ENCODE data around the gene ATAD3C. TPM values are rescaled to one million over a fixed set of nuclear protein-coding genes. Genes with fewer than 3 reads are reported as not detected.

ATAD3C gene
- total and polyA plus RNA-seq, 8 donors = 0.25 to 5.2 (median 1.1) TPM; not detected in 2

GRCh38 chr1:1433804-1434130 lies 15.7 kb upstream of the ATAD3C start:
- H3K9me3 ChIP-seq = no peaks in the 10 kb centered on the region
- intact Hi-C loops (cut with DNase I; ENCODE audit: low total_unique reads) = no loop called here
- H3K27ac ChIP-seq = peak overlapping the region; percentile 90 to 96 (median 92)
- H3K27me3 ChIP-seq = peaks cover 0 to 33% (median 7%) of the 10 kb centered on the region in 3 donors
- TF ChIP-seq POLR2AphosphoS5 (IDR thresholded peaks at IDR 0.05) (peak in 1 of 3 donors; percentile 41), POLR2A (IDR thresholded peaks at IDR 0.05) (no peak)
- H3K4me3 ChIP-seq = peak overlapping the region; percentile 54 to 64 (median 58)
- DNase-seq = peak; percentile 68 to 83
- H3K4me1 ChIP-seq = peaks cover 93 to 97% (median 95%) of the 10 kb centered on the region in 4 donors
- WGBS, 5 donors = 4 to 34% (median 16%) methylated on average over 5 to 12 of the region's 12 CpGs
- peaks cover 0 to 2% (median under 1%) of the 10 kb centered on the region in 4 donors for H3K36me3 ChIP-seq

- WGBS, 5 donors = 7 to 15% (median 12%) methylated on average over 22 to 32 of the region's 32 CpGs
- Histone ChIP-seq H3K9me3 (no peaks in the 10 kb centered on the region), H3K36me3 (peaks cover 0 to 7% (median 3%) of the 10 kb centered on the region in 4 donors), H3K4me3 (peak overlapping the region; percentile 54 to 64 (median 58)), H3K27ac (peak overlapping the region; percentile 90 to 96 (median 92)), H3K27me3 (peaks cover 0 to 33% (median 7%) of the 10 kb centered on the region in 3 donors), H3K4me1 (peaks cover 93 to 97% (median 95%) of the 10 kb centered on the region in 4 donors)
- TF ChIP-seq POLR2A (IDR thresholded peaks at IDR 0.05) = no peak
- TF ChIP-seq EP300 (IDR thresholded peaks at IDR 0.05) = no peak
- TF ChIP-seq CTCF (IDR thresholded peaks at IDR 0.05) = no peak
- TF ChIP-seq POLR2AphosphoS5 (IDR thresholded peaks at IDR 0.05) = peak in 1 of 3 donors; percentile 29
- intact Hi-C loops (cut with DNase I; ENCODE audit: low total_unique reads) = no loop called here
- DNase-seq = peak; percentile 80 to 83
Measured at GRCh38 chr1:1434131-1434823, 15.2 kb upstream of the ATAD3C start.

- WGBS, 5 donors = 50 to 80% (median 53%) methylated on average over 2 to 4 of the region's 4 CpGs
- H3K4me3 ChIP-seq = peak overlapping the region; percentile 54 to 64 (median 58)
- TF ChIP-seq CTCF (IDR thresholded peaks at IDR 0.05) = no peak
- no peak for TF ChIP-seq EP300 (IDR thresholded peaks at IDR 0.05)
- TF ChIP-seq POLR2A (IDR thresholded peaks at IDR 0.05) = no peak
- no peak for TF ChIP-seq POLR2AphosphoS5 (IDR thresholded peaks at IDR 0.05)
Measured at GRCh38 chr1:1434824-1435105, 14.7 kb upstream of the ATAD3C start.

GRCh38 chr1:1435106-1435903 lies 14.2 kb upstream of the ATAD3C start, which contains the start of gene VWA1:
Gene VWA1 (plus strand): TSS chr1:1435690. CDS start chr1:1435749, 59 bp downstream.
- 8 to 65% (median 12%) methylated on average over 6 to 89 of the region's 89 CpGs for WGBS, 5 donors
- H3K27ac ChIP-seq = peak within 1 kb of the TSS; percentile 90 to 96 (median 92)
- no peak for TF ChIP-seq CTCF (IDR thresholded peaks at IDR 0.05)
- TF ChIP-seq POLR2AphosphoS5 (IDR thresholded peaks at IDR 0.05) = peak in 2 of 3 donors; percentile 58 to 71
- no peak for TF ChIP-seq POLR2A (IDR thresholded peaks at IDR 0.05)
- no peak for TF ChIP-seq EP300 (IDR thresholded peaks at IDR 0.05)
- intact Hi-C loops (cut with DNase I; ENCODE audit: low total_unique reads) = no loop called here
- peaks cover 0 to 11% (median 6%) of the 10 kb centered on the region in 4 donors for H3K36me3 ChIP-seq
- DNase-seq = peak; percentile 80 to 92
- H3K27me3 ChIP-seq = peaks cover 0 to 33% (median 7%) of the 10 kb centered on the region in 3 donors
- peaks cover 83 to 91% (median 87%) of the 10 kb centered on the region in 4 donors for H3K4me1 ChIP-seq
- H3K9me3 ChIP-seq = no peaks in the 10 kb centered on the region
- peak within 1 kb of the TSS; percentile 54 to 64 (median 58) for H3K4me3 ChIP-seq

More at GRCh38 chr1:1434824-1435105, 14.7 kb upstream of the ATAD3C start:
- Histone ChIP-seq H3K27ac (peak overlapping the region; percentile 90 to 96 (median 92)), H3K27me3 (peaks cover 0 to 33% (median 7%) of the 10 kb centered on the region in 3 donors), H3K36me3 (peaks cover 0 to 9% (median 5%) of the 10 kb centered on the region in 4 donors), H3K4me1 (peaks cover 88 to 92% (median 90%) of the 10 kb centered on the region in 4 donors), H3K9me3 (no peaks in the 10 kb centered on the region)
- no peak for DNase-seq
- intact Hi-C loops (cut with DNase I; ENCODE audit: low total_unique reads) = no loop called here
